ENCODE data around the gene UPF3A.

GRCh38 chr13:114296448-114296847 lies 15.0 kb downstream of the UPF3A start:
- no peak for TF ChIP-seq CTCF (IDR thresholded peaks at IDR 0.05)
- no peak for TF ChIP-seq POLR2A (IDR thresholded peaks at IDR 0.05)
- no peak for TF ChIP-seq POLR2AphosphoS5 (IDR thresholded peaks at IDR 0.05)
- no peak for TF ChIP-seq EP300 (IDR thresholded peaks at IDR 0.05)

Measured in upper lobe of left lung (tissue), 4 donors.